NCI-H748 treated with DMSO at 0.1 percent for 48 hours (cell line): ENCODE measurements around the gene UNC119.
"Not testable (repeated sequence)": the region's sequence is repeated elsewhere in the genome, so short reads cannot be mapped to it uniquely, and the experiment has no call there.

ENCODE experiments used
- DNase-seq: peaks from one replicate; lab custom pipeline; 2025; lab: John Stamatoyannopoulos, UW

Gene UNC119

DNA sequence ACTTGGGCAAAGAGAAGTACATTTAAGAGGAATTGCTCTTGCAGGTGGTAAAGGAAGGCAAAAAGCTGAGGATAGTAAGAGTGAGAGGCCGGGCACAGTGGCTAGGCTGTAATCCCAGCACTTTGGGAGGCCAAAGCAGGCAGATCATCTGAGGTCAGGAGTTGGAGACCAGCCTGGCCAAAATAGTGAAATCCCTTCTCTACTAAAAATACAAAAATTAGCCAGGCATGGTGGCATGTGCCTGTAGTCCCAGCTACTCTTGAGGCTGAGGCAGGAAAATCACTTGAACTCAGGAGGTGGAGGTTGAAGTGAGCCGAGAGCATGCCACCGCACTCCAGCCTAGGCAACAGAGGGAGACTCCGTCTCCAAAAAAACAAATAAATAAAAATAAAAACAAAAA lies 30.1 kb downstream of the UNC119 start:
- not testable (repeated sequence) for DNase-seq

DNA sequence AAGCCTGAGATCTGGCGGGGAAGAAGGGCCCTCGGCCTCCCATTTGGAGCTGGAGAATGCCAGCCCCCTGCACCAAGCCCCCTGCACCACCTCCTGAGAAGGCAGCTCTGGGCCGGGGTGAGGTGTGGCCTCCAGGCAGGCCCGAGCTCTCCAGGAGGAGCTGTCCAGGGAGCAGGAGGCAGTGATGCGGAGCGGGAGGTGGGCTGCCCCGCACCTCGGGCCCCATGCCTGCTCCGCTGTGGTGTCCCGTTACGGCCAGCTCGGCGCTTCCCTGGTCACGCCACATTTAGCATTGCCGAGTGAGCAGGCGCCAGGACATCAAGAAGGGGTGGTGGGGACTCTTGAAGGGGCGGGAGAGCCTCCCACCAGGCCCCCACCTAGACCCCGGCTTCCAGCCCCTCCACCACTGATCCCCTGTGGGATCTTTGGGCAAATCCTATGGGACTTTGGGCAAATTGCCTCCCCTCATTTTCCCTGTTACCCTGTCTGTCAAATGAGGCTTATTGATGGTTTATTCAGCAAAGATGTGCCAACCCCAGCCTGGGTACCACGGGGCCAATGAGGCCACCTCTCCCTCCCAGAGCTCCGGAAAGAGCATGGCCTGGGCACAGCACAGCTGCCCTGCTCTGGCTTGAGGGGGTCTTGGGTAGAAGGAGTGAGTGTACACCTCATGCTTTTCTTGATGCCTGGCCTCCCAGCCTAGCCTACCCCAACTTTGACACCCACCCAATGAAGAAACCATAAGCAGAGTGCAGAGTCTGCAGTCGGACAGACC lies 30.9 kb downstream of the UNC119 start:
- DNase-seq, result no peak

- no peak for DNase-seq
Measured at GRCh38 chr17:28520687-28521086, 31.7 kb downstream of the UNC119 start.

DNA sequence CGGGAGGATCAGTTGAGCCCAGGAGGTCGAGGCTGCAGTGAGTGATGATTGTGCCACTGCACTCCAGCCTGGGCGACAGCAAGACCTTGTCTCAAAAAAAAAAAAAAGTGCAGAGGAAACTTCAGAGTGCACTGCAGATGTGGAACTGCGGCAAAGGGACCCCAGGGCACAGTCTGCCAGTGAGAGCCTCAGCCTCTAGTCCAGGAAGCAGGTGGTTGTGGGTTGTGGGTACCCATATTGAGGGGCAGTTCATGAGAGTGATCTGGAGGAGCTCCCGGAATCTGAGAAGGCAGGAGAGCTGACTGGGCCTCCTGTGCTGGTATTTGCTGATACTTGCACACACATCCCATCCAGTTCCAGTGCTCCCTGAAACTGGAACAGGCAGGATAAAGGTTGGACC lies 33.2 kb downstream of the UNC119 start:
- no peak for DNase-seq

- no peak for DNase-seq
Measured at GRCh38 chr17:28518578-28518977, 33.8 kb downstream of the UNC119 start.

DNA sequence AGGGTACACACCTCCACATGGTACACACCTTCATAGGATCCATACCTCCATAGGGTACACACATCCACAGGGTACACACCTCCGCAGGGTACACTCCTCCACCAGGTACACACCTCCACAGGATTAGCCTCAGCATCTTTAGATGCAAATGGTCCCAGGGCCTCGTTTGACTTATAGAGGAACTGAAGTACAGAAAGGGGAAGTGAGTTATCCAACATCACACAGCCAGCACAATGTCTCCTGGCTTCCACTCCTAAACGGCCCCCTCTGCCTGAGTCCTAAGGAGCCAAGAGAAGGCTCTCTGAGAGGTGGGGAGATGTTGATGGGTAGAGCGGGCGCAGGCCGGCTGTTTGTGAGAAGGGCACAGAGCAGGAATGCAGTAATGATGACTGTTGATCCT lies 34.3 kb downstream of the UNC119 start:
- no peak for DNase-seq

GRCh38 chr17:28515518-28515917 lies 36.9 kb downstream of the UNC119 start:
- DNase-seq, result no peak

- no peak for DNase-seq
Measured at GRCh38 chr17:28514561-28515002, 37.8 kb downstream of the UNC119 start.

- DNase-seq, result no peak
Measured at GRCh38 chr17:28513476-28513875, 38.9 kb downstream of the UNC119 start.

GRCh38 chr17:28511858-28512461 lies 40.5 kb downstream of the UNC119 start:
- DNase-seq, result no peak

GRCh38 chr17:28509789-28510188 lies 42.6 kb downstream of the UNC119 start:
- no peak for DNase-seq

DNA sequence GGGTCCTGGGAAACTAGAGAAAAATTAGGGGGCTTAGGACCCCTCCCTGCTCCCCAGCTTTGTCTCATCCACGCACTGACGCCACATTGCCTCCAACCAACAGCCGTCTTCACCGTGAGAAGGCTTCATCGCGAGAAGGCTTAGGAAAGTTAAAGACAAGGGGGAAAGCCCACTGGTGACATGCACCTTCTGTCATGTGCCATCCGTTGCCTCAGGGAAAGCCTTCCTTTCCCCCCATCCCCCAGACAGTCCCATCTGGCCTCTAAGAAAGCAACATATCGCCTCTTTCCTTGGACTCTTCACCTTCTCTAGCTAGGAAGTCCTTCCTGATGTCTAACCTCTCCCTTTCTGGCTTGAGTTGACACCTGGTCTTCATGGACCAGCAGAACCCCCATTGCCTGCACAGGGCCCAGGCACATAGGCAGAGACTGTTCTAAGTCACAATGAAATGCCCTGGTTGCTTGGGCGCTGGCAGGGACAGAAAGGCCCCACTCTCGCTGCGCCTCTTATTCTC lies 44.2 kb downstream of the UNC119 start:
- no peak for DNase-seq

GRCh38 chr17:28507567-28508203 lies 44.7 kb downstream of the UNC119 start:
- DNase-seq, result no peak

GRCh38 chr17:28506763-28507487 lies 45.5 kb downstream of the UNC119 start:
- DNase-seq, result no peak

DNA sequence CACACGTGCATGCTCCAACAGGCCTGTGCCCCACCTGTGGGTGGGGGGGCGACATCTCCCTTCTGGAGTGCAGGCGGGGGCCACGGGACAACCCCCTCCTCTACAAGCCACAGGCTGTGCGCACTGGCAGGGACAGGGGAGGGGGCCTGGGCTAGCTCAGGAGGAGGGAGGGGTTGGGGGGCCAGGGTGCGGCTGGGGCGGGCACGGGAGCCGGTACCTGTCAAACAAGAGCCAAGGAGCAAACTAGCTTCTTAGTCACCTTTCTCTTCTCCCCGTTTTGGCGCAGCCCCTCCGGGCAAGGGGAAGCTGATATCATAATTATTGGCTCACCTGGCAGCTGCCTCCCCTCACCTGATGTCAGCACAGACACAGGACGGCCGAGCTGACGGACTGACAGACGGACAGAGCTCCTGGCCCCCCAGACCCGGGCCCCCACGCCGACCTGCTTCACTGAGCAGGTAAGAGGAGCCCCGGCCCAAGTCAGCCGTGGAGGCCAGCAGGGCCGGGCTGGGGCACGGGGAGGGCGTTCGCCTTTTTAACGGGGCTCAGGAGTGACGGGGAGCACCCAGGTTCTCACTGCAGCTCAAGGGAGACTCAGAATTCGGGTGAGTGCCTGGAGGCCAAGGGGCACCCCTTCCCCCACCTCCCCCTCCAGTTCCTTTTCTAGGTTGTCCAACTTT lies 46.3 kb downstream of the UNC119 start, which contains the start of gene FOXN1:
Gene FOXN1, plus strand, starts transcription at position 363 of the 680 bp plus-strand sequence. CDS start 17,622 bp downstream, outside the sequence.
- no peak for DNase-seq

- no peak for DNase-seq
Measured at GRCh38 chr17:28503420-28503819, 49.0 kb downstream of the UNC119 start.

GRCh38 chr17:28501421-28502284 lies 50.8 kb downstream of the UNC119 start:
- no peak for DNase-seq

DNA sequence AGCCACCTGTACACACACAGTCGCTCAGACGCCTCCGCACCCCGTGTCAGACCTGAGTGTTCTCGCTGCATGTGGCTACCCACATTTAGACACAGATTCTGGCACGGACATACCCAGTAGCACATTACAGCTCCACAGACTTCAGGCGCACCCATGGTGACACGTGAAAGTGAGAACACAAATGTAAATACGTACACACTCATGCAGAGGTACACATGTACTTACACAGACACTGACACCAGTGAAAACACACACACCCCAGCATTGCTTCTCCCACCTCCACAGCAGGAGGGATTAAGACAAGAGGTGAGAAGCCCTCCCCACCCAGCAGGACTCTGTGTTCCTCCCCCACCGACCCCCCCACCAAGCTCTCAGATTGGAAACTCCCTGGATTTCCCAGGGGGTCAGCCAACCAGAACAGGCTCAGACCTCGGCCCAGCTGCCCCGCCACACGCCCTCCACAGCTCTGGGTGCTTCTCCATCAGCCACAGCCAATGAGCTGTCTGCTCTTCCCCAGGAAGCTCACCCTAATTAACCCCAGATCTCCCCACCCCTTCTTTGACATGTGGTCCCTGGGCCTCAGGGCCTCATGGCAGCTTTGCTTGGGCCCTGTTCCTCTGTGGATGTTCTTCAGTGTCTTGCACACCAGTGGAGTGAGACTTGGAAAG lies 51.6 kb downstream of the UNC119 start:
- no peak for DNase-seq

DNA sequence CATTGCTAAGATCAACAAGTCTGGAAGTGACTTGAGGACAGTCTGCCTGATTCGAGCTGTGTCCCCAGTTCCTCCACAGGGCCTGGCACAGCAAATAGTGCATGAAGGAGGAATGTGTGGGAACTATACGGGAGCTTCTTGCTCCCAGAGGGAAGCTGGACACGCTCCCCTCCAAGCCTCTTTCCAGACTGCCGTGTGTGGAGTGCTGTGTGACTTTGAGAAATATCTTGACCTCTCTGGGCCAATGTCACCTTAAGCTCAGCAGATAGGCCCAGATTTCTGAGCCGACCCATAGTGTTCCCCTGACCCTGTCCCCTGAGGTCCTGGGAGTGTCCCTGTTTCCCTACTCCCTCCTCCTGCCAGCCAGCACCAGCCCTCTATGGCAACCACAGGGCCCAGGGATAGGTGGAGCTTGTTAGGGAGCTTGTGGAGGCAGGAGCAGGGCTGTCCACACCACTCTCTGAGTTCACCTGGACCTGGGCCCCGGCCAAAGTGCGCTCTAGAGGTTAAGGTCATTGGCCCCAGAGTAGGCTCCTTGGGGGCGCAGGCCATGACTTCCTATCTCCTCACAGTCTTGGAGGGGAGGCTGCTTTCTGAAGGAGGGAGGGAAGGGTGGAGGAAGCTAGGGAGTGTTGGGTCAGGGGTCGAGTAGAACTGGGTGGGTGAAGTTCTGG lies 52.6 kb downstream of the UNC119 start:
- no peak for DNase-seq

DNA sequence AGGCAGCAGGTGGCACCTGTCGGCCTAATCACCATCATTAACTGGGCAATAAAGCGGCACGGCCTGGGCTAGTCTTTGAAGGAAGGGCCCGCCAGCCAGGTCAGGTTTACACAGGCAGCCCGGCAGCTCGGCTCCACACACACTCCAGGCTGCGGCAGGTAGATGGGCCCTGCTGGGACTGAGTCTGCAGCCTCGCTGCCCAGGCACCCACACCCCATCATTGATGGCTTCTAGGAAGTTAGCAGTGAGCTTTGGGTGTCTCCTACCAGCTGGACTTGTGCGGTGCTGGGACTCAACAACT lies 53.1 kb downstream of the UNC119 start:
- DNase-seq, result peak; percentile 26
